ENCODE results near the gene GPR156.

DNA sequence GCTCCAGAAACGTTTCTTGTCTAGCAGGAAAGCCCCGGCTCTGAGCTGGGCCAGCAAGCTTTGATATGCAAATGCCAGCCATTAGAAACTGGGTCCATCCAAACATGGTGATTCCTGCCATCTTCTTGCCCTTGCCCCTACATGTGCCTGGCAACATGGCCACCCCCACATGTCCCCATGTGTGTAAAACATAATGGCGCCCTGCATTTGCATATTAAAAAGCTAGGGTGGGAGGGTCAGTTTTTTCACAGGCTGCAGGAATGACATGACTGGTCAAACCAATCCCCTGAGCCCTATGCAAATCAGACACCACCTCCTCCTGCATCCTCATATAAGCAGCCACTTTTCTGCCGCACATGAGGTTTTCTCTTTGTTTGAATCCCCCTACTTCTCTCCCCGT, 21.2 kb downstream of the GPR156 start:
- no peak for TF ChIP-seq EZH2 (IDR thresholded peaks at IDR 0.05; ENCODE audit: low read depth)
- TF ChIP-seq, protein P1, sequence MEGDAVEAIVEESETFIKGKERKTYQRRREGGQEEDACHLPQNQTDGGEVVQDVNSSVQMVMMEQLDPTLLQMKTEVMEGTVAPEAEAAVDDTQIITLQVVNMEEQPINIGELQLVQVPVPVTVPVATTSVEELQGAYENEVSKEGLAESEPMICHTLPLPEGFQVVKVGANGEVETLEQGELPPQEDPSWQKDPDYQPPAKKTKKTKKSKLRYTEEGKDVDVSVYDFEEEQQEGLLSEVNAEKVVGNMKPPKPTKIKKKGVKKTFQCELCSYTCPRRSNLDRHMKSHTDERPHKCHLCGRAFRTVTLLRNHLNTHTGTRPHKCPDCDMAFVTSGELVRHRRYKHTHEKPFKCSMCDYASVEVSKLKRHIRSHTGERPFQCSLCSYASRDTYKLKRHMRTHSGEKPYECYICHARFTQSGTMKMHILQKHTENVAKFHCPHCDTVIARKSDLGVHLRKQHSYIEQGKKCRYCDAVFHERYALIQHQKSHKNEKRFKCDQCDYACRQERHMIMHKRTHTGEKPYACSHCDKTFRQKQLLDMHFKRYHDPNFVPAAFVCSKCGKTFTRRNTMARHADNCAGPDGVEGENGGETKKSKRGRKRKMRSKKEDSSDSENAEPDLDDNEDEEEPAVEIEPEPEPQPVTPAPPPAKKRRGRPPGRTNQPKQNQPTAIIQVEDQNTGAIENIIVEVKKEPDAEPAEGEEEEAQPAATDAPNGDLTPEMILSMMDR (conservative IDR thresholded peaks at IDR 0.05), result no peak

All from PC-9 (cell line).